SJSA1 (cell line): ENCODE results near the gene FANCI. TPM values are rescaled to one million over a fixed set of nuclear protein-coding genes. Genes with fewer than 3 reads are reported as not detected.

ENCODE experiments used
- DNase-seq, 2 experiments: peaks; one replicate each; pipeline ENCODE4 v3.0.0-alpha.2; 2015 to 2020; ENCODE audit warnings: low spot score in 2 of 2, low read depth in 1 of 2
- H3K27ac ChIP-seq: fragments of 250-450 bp; sonication (Bioruptor Pico); 2 replicates; pipeline ENCODE4 v1.5.1; 2020; ENCODE audit warnings: mild to moderate bottlenecking, moderate library complexity
- H3K27me3 ChIP-seq: fragments of 250-450 bp; sonication (Bioruptor Pico); replicated peaks from 2 replicates; pipeline ENCODE4 v1.5.1; 2020; ENCODE audit warnings: mild to moderate bottlenecking, moderate library complexity
- H3K36me3 ChIP-seq: fragments of 250-450 bp; sonication (Bioruptor Pico); 2 replicates; pipeline ENCODE4 v1.5.1; 2020; ENCODE audit warnings: mild to moderate bottlenecking
- H3K4me1 ChIP-seq: fragments of 250-450 bp; sonication (Bioruptor Pico); replicated peaks from 2 replicates; pipeline ENCODE4 v1.6.1; 2021; ENCODE audit warnings: mild to moderate bottlenecking
- H3K4me3 ChIP-seq: fragments of 250-450 bp; sonication (Bioruptor Pico); 2 replicates; pipeline ENCODE4 v1.5.1; 2020; ENCODE audit warnings: mild to moderate bottlenecking
- H3K9me3 ChIP-seq: fragments of 250-450 bp; sonication (Bioruptor Pico); replicated peaks from 2 replicates; pipeline ENCODE4 v1.5.1; 2020; ENCODE audit warnings: mild to moderate bottlenecking
- total RNA-seq: library from RNA; depleted of rRNA; stranded (reverse); fragments of >200 nt; shearing (Covaris generic); gene quantifications from 2 replicates; pipeline ENCODE4 v1.2.3, GENCODE V29; 2014

FANCI gene
- total RNA-seq, 1 experiment from 2014 or later, result 138 TPM

GRCh38 chr15:89208256-89208655, 35.5 kb upstream of the FANCI start:
- no peaks in the 10 kb centered on the region for H3K36me3 ChIP-seq
- no peak overlapping the region for H3K27ac ChIP-seq
- no peak overlapping the region for H3K4me3 ChIP-seq
- H3K9me3 ChIP-seq, result no peaks in the 10 kb centered on the region
- no peak for DNase-seq
- no peaks in the 10 kb centered on the region for H3K27me3 ChIP-seq
- H3K4me1 ChIP-seq, result peaks cover 6% of the 10 kb centered on the region; the same call in 1 of the 2 replicates

GRCh38 chr15:89209057-89209456, 34.7 kb upstream of the FANCI start:
- no peak overlapping the region for H3K27ac ChIP-seq
- 0 out of 2 replicates have a peak, but pooled peaks cover 5% of the 10 kb centered on the region for H3K27me3 ChIP-seq
- H3K4me3 ChIP-seq, result no peak overlapping the region
- no peaks in the 10 kb centered on the region for H3K36me3 ChIP-seq
- DNase-seq, result no peak
- H3K9me3 ChIP-seq, result no peaks in the 10 kb centered on the region
- H3K4me1 ChIP-seq, result peaks cover 6% of the 10 kb centered on the region; the same call in 1 of the 2 replicates

DNA sequence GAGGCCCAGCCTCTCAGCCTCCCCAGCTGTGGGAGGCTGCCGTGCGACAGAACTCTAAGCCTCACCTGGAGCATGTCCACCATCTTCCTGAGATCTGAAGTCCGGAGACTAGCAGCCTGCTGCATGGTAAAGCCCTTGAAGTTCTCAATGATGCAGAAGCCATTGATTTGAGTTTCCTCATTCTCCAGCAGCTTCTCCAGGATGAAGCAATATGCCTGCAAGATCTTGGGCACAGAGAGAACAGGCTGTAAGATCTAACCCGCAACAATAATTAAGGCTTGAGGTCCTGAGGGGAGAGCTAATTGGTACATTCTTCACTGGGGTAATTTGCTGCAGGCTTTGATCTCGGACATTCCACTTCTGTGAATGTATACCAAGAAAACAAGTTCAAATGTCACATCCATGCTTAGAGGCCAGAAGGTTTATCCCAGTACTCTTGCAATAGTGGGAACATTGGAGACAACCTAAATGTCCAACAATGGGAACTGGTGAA, 32.1 kb upstream of the FANCI start:
- H3K27ac ChIP-seq, result no peak overlapping the region
- H3K4me3 ChIP-seq, result no peak overlapping the region
- peaks cover 4% of the 10 kb centered on the region; the same call in 1 of the 2 replicates for H3K4me1 ChIP-seq
- H3K36me3 ChIP-seq, result no peaks in the 10 kb centered on the region
- DNase-seq, result no peak
- H3K27me3 ChIP-seq, result 0 out of 2 replicates have a peak, but pooled peaks cover 6% of the 10 kb centered on the region
- no peaks in the 10 kb centered on the region for H3K9me3 ChIP-seq

GRCh38 chr15:89215627-89216026, 28.2 kb upstream of the FANCI start:
- Histone ChIP-seq H3K27ac (no peak overlapping the region), H3K4me3 (no peak overlapping the region), H3K9me3 (no peaks in the 10 kb centered on the region), H3K36me3 (no peaks in the 10 kb centered on the region), H3K4me1 (no peaks in the 10 kb centered on the region), H3K27me3 (0 out of 2 replicates have a peak, but pooled peaks cover 6% of the 10 kb centered on the region)
- DNase-seq, result no peak

DNA sequence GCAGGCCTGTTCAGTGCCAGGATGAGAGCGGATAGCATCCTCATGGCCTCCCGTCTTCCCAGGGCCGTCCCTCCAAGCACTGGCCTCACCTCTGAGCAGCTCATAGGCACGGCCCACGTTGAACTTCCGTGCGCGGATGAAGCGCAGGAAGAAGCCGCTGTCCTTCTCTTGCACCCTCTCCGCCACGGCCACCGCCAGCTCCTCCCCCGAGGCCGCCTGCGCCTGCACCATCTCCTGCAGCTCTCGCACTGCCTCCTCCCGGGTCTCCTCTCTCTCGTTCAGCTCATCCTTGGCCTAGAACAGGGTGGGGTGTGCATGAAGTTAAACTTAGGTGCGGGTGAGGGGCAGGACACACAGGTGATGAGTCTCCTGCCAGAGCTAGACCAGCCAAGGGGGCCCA, 26.7 kb upstream of the FANCI start:
- H3K27me3 ChIP-seq, result 0 out of 2 replicates have a peak, but pooled peaks cover 6% of the 10 kb centered on the region
- no peaks in the 10 kb centered on the region for H3K4me1 ChIP-seq
- no peaks in the 10 kb centered on the region for H3K36me3 ChIP-seq
- no peak for DNase-seq
- no peaks in the 10 kb centered on the region for H3K9me3 ChIP-seq
- no peak overlapping the region for H3K4me3 ChIP-seq
- H3K27ac ChIP-seq, result no peak overlapping the region

GRCh38 chr15:89217686-89218376, 25.9 kb upstream of the FANCI start:
- Histone ChIP-seq H3K27ac (no peak overlapping the region), H3K4me1 (no peaks in the 10 kb centered on the region), H3K27me3 (0 out of 2 replicates have a peak, but pooled peaks cover 6% of the 10 kb centered on the region), H3K4me3 (no peak overlapping the region), H3K9me3 (no peaks in the 10 kb centered on the region), H3K36me3 (no peaks in the 10 kb centered on the region)
- DNase-seq, result no peak

DNA sequence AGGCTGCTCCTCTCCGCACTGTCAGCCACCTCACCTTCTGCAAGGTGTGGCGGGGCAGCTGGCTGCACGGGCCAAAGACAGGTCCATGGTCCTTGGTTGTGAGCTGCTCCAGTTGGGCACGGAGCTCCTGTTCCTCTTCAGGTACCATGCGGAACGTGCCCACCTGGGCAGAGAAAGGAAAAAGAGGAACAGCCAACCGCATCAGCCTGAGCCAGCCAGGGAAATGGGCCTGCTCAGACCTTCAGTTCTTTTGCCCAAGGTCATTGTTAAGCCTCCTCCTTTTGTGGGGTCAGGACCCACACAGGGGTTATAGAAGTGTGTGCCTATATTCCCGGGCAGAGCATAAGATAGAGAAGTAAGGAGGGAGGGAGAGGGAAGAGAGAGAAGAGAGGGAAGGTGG, 25.2 kb upstream of the FANCI start:
- Histone ChIP-seq H3K9me3 (no peaks in the 10 kb centered on the region), H3K27me3 (0 out of 2 replicates have a peak, but pooled peaks cover 6% of the 10 kb centered on the region), H3K36me3 (no peaks in the 10 kb centered on the region), H3K4me3 (no peak overlapping the region), H3K4me1 (no peaks in the 10 kb centered on the region), H3K27ac (no peak overlapping the region)
- DNase-seq, result no peak

DNA sequence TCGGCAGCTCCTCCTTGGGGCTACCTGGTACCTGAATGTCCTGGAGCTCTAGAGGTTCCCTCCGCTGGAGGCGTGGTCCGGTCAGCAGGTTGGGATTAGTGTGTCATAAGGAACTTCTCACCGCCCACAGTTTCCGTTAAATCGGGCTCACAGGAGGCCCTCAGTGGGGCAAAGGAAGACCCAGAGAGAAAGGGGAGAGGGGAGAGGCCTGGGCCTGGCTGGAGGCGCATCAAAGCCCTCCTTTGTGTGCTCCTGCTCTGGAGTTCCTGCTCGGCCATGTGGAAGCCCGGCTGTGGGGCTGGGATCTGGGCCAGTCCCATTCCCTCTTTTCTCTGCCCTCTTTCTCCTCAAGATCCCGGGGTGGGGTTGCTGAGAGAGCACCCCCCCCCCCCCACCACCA, 22.2 kb upstream of the FANCI start, which contains the start of gene RLBP1:
RLBP1 (minus strand) TSS at position 37 of the 400 bp plus-strand sequence. CDS start 2,604 bp downstream, outside the sequence.
- no peak for DNase-seq
- Histone ChIP-seq H3K27me3 (no peaks in the 10 kb centered on the region), H3K9me3 (no peaks in the 10 kb centered on the region), H3K4me1 (no peaks in the 10 kb centered on the region), H3K4me3 (no peak within 1 kb of the TSS), H3K36me3 (no peaks in the 10 kb centered on the region), H3K27ac (no peak within 1 kb of the TSS)

- H3K27ac ChIP-seq, result no peak overlapping the region
- H3K4me1 ChIP-seq, result peaks cover 9% of the 10 kb centered on the region
- no peaks in the 10 kb centered on the region for H3K27me3 ChIP-seq
- DNase-seq, result no peak
- no peak overlapping the region for H3K4me3 ChIP-seq
- H3K36me3 ChIP-seq, result no peaks in the 10 kb centered on the region
- H3K9me3 ChIP-seq, result no peaks in the 10 kb centered on the region
Measured at GRCh38 chr15:89225588-89225987, 18.2 kb upstream of the FANCI start.

- no peak overlapping the region for H3K27ac ChIP-seq
- no peak overlapping the region for H3K4me3 ChIP-seq
- no peak for DNase-seq
- H3K4me1 ChIP-seq, result peaks cover 18% of the 10 kb centered on the region
- H3K36me3 ChIP-seq, result no peaks in the 10 kb centered on the region
- H3K27me3 ChIP-seq, result no peaks in the 10 kb centered on the region
- no peaks in the 10 kb centered on the region for H3K9me3 ChIP-seq
Measured at GRCh38 chr15:89226359-89227221, 17.2 kb upstream of the FANCI start.

DNA sequence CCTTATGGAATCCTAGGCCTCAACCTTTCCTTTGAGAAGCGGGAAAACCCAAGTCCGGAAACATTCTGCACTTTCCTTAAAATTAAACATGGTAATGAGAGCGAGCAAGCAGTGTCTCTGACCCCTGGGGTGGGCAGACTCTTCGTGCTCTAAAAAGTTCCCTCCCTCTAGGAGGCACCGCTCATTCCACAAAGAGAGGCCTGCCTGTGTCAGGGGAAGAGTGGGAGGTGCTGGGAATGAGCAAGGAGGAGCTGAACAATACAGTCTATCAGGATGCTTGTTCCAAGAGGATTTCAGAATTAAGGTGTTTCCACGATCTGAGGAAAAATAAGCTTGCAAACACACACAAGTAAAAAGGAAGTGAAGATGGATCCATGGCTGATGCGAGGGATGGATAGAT, 16.4 kb upstream of the FANCI start:
- Histone ChIP-seq H3K4me1 (peaks cover 18% of the 10 kb centered on the region), H3K36me3 (no peaks in the 10 kb centered on the region), H3K27me3 (no peaks in the 10 kb centered on the region), H3K27ac (no peak overlapping the region), H3K9me3 (no peaks in the 10 kb centered on the region), H3K4me3 (no peak overlapping the region)
- no peak for DNase-seq

- Histone ChIP-seq H3K36me3 (no peaks in the 10 kb centered on the region), H3K27me3 (no peaks in the 10 kb centered on the region), H3K4me1 (peaks cover 18% of the 10 kb centered on the region), H3K27ac (peak overlapping the region; percentile 71), H3K9me3 (no peaks in the 10 kb centered on the region), H3K4me3 (no peak overlapping the region)
- peak in 1 of 2 experiments; percentile 35 for DNase-seq
Measured at GRCh38 chr15:89230277-89230676, 13.5 kb upstream of the FANCI start.

DNA sequence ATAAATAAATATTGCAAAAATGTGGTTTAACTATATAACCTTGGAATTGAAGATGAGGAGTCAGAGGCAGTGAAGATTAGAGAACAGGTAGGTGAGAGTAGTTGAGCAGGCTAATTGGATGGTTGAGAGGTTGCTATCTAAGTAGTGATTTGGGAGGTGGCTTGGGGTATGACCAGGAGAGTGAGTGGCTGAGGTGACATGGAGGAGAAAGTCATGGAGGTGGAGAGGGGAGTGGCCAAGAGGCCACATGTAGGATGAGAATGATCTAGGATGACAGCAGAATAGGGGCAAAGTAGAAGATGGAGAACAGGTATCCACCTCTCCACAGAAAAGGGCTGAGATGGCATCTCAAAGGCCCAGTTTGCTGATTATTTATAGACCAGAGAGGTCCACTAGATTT, 11.9 kb upstream of the FANCI start:
- no peak for DNase-seq
- no peak overlapping the region for H3K27ac ChIP-seq
- H3K27me3 ChIP-seq, result no peaks in the 10 kb centered on the region
- H3K4me3 ChIP-seq, result no peak overlapping the region
- H3K36me3 ChIP-seq, result no peaks in the 10 kb centered on the region
- no peaks in the 10 kb centered on the region for H3K9me3 ChIP-seq
- H3K4me1 ChIP-seq, result peaks cover 18% of the 10 kb centered on the region
